Measurements from ENCODE around the gene NADSYN1. TPM values are rescaled to one million over a fixed set of nuclear protein-coding genes. Genes with fewer than 3 reads are reported as not detected.

The NADSYN1 gene
- total RNA-seq, 2 donors from 2014 or later = 99.7 to 114 TPM

- Mint-ChIP-seq H3K27ac (no peak overlapping the region), H3K4me3 (no peak overlapping the region), H3K4me1 (peaks cover 19% of the 10 kb centered on the region), H3K36me3 (ENCODE audit: low read depth) (peaks cover 11% of the 10 kb centered on the region), H3K27me3 (no peaks in the 10 kb centered on the region)
- DNase-seq = no peak
- ATAC-seq = no peak
- H3K9me3 ChIP-seq (ENCODE audit: control insufficient read depth, low read length, poor library complexity, severe bottlenecking) = no peaks in the 10 kb centered on the region
Observed at GRCh38 chr11:71461696-71462095, 8.7 kb downstream of the NADSYN1 start.

GRCh38 chr11:71462726-71463125 is 9.7 kb downstream of the NADSYN1 start:
- ATAC-seq (no peak), DNase-seq (no peak)
- no peaks in the 10 kb centered on the region for H3K27me3 Mint-ChIP-seq
- peaks cover 17% of the 10 kb centered on the region for H3K36me3 Mint-ChIP-seq (ENCODE audit: low read depth)
- H3K9me3 ChIP-seq (ENCODE audit: control insufficient read depth, low read length, poor library complexity, severe bottlenecking) = no peaks in the 10 kb centered on the region
- peaks cover 18% of the 10 kb centered on the region for H3K4me1 Mint-ChIP-seq
- H3K4me3 Mint-ChIP-seq = no peak overlapping the region
- H3K27ac Mint-ChIP-seq = peak overlapping the region; percentile 39

GRCh38 chr11:71463331-71464211 is 10.6 kb downstream of the NADSYN1 start:
- DNase-seq = no peak
- peaks cover 17% of the 10 kb centered on the region for H3K36me3 Mint-ChIP-seq (ENCODE audit: low read depth)

GRCh38 chr11:71465054-71465453 is 12.1 kb downstream of the NADSYN1 start:
- peaks cover 10% of the 10 kb centered on the region for H3K4me1 Mint-ChIP-seq
- ATAC-seq (no peak), DNase-seq (no peak)
- no peak overlapping the region for H3K4me3 Mint-ChIP-seq
- peaks cover 16% of the 10 kb centered on the region for H3K36me3 Mint-ChIP-seq (ENCODE audit: low read depth)
- peak overlapping the region; percentile 27 for H3K27ac Mint-ChIP-seq
- no peaks in the 10 kb centered on the region for H3K27me3 Mint-ChIP-seq
- H3K9me3 ChIP-seq (ENCODE audit: control insufficient read depth, low read length, poor library complexity, severe bottlenecking) = no peaks in the 10 kb centered on the region

More at GRCh38 chr11:71463331-71464211, 10.6 kb downstream of the NADSYN1 start:
- no peaks in the 10 kb centered on the region for H3K9me3 ChIP-seq (ENCODE audit: control insufficient read depth, low read length, poor library complexity, severe bottlenecking)
- no peak overlapping the region for H3K4me3 Mint-ChIP-seq
- H3K27me3 Mint-ChIP-seq = no peaks in the 10 kb centered on the region
- peak overlapping the region; percentile 39 for H3K27ac Mint-ChIP-seq
- ATAC-seq = no peak
- peaks cover 15% of the 10 kb centered on the region for H3K4me1 Mint-ChIP-seq

GRCh38 chr11:71466358-71466757 is 13.4 kb downstream of the NADSYN1 start:
- Mint-ChIP-seq H3K4me1 (peaks cover 13% of the 10 kb centered on the region), H3K27ac (no peak overlapping the region), H3K36me3 (ENCODE audit: low read depth) (peaks cover 10% of the 10 kb centered on the region), H3K4me3 (no peak overlapping the region), H3K27me3 (no peaks in the 10 kb centered on the region)
- DNase-seq (no peak), ATAC-seq (no peak)
- no peaks in the 10 kb centered on the region for H3K9me3 ChIP-seq (ENCODE audit: control insufficient read depth, low read length, poor library complexity, severe bottlenecking)

- no peaks in the 10 kb centered on the region for H3K27me3 Mint-ChIP-seq
- H3K9me3 ChIP-seq (ENCODE audit: control insufficient read depth, low read length, poor library complexity, severe bottlenecking) = no peaks in the 10 kb centered on the region
- ATAC-seq = no peak
- H3K4me3 Mint-ChIP-seq = no peak overlapping the region
- peaks cover 12% of the 10 kb centered on the region for H3K4me1 Mint-ChIP-seq
- peaks cover 10% of the 10 kb centered on the region for H3K36me3 Mint-ChIP-seq (ENCODE audit: low read depth)
- DNase-seq = no peak
- peak overlapping the region; percentile 56 for H3K27ac Mint-ChIP-seq
Observed at GRCh38 chr11:71467164-71467563, 14.2 kb downstream of the NADSYN1 start.

GRCh38 chr11:71470946-71471345 is 17.9 kb downstream of the NADSYN1 start:
- no peak for ATAC-seq
- Mint-ChIP-seq H3K27me3 (no peaks in the 10 kb centered on the region), H3K27ac (peak overlapping the region; percentile 81), H3K4me1 (peaks cover 7% of the 10 kb centered on the region), H3K36me3 (ENCODE audit: low read depth) (peaks cover 6% of the 10 kb centered on the region), H3K4me3 (no peak overlapping the region)
- DNase-seq = no peak
- H3K9me3 ChIP-seq (ENCODE audit: control insufficient read depth, low read length, poor library complexity, severe bottlenecking) = no peaks in the 10 kb centered on the region

- no peak for DNase-seq
- peaks cover 3% of the 10 kb centered on the region for H3K36me3 Mint-ChIP-seq (ENCODE audit: low read depth)
- H3K9me3 ChIP-seq (ENCODE audit: control insufficient read depth, low read length, poor library complexity, severe bottlenecking) = no peaks in the 10 kb centered on the region
- peaks cover 4% of the 10 kb centered on the region for H3K4me1 Mint-ChIP-seq
- H3K4me3 Mint-ChIP-seq = no peak overlapping the region
- no peak for ATAC-seq
- no peaks in the 10 kb centered on the region for H3K27me3 Mint-ChIP-seq
- H3K27ac Mint-ChIP-seq = no peak overlapping the region
Observed at GRCh38 chr11:71472357-71472885, 19.4 kb downstream of the NADSYN1 start.

- Mint-ChIP-seq H3K36me3 (ENCODE audit: low read depth) (no peaks in the 10 kb centered on the region), H3K4me1 (peaks cover 3% of the 10 kb centered on the region), H3K27ac (no peak overlapping the region), H3K27me3 (no peaks in the 10 kb centered on the region), H3K4me3 (no peak overlapping the region)
- no peaks in the 10 kb centered on the region for H3K9me3 ChIP-seq (ENCODE audit: control insufficient read depth, low read length, poor library complexity, severe bottlenecking)
- ATAC-seq = no peak
- no peak for DNase-seq
Observed at GRCh38 chr11:71472941-71473792, 20.2 kb downstream of the NADSYN1 start.

GRCh38 chr11:71473793-71474080 is 20.7 kb downstream of the NADSYN1 start:
- no peak for DNase-seq
- no peak overlapping the region for H3K4me3 Mint-ChIP-seq
- H3K4me1 Mint-ChIP-seq = peaks cover 3% of the 10 kb centered on the region
- no peak overlapping the region for H3K27ac Mint-ChIP-seq
- no peaks in the 10 kb centered on the region for H3K9me3 ChIP-seq (ENCODE audit: control insufficient read depth, low read length, poor library complexity, severe bottlenecking)
- H3K36me3 Mint-ChIP-seq (ENCODE audit: low read depth) = no peaks in the 10 kb centered on the region
- ATAC-seq = no peak
- no peaks in the 10 kb centered on the region for H3K27me3 Mint-ChIP-seq

GRCh38 chr11:71474141-71474770 is 21.3 kb downstream of the NADSYN1 start:
- no peak overlapping the region for H3K27ac Mint-ChIP-seq

GRCh38 chr11:71474771-71475483 is 21.9 kb downstream of the NADSYN1 start:
- no peaks in the 10 kb centered on the region for H3K9me3 ChIP-seq (ENCODE audit: control insufficient read depth, low read length, poor library complexity, severe bottlenecking)
- no peak overlapping the region for H3K4me3 Mint-ChIP-seq
- H3K4me1 Mint-ChIP-seq = peaks cover 3% of the 10 kb centered on the region
- H3K27me3 Mint-ChIP-seq = no peaks in the 10 kb centered on the region
- ATAC-seq (no peak), DNase-seq (no peak)
- no peak overlapping the region for H3K27ac Mint-ChIP-seq
- H3K36me3 Mint-ChIP-seq (ENCODE audit: low read depth) = peaks cover under 1% of the 10 kb centered on the region

More at GRCh38 chr11:71474141-71474770, 21.3 kb downstream of the NADSYN1 start:
- H3K36me3 Mint-ChIP-seq (ENCODE audit: low read depth) = no peaks in the 10 kb centered on the region
- H3K4me1 Mint-ChIP-seq = peaks cover 3% of the 10 kb centered on the region
- no peaks in the 10 kb centered on the region for H3K9me3 ChIP-seq (ENCODE audit: control insufficient read depth, low read length, poor library complexity, severe bottlenecking)
- H3K27me3 Mint-ChIP-seq = no peaks in the 10 kb centered on the region
- DNase-seq = no peak
- ATAC-seq = no peak
- H3K4me3 Mint-ChIP-seq = no peak overlapping the region

Data from T-helper 17 cell (primary cell).